A673 (cell line): ENCODE measurements around the gene SATB2.

Experiments
- CTCF ChIP-seq: fragments of 300-800, 200-600 bp; sonication (generic); conservative IDR thresholded peaks from 2 replicates; pipeline ENCODE4 v1.5.1; 2017; ENCODE audit warnings: low read depth, mild to moderate bottlenecking, antibody characterized with exemption, low read length, moderate library complexity, mixed read lengths
- EZH2 ChIP-seq: fragments of 200-600 bp; sonication (generic); IDR thresholded peaks from 2 replicates; pipeline ENCODE4 v1.6.1; 2017; ENCODE audit warnings: borderline replicate concordance, low read depth, mild to moderate bottlenecking, mixed read lengths, antibody characterized with exemption, low read length; ENCODE audit not compliant: poor library complexity, severe bottlenecking

- no peak for TF ChIP-seq CTCF
- no peak for TF ChIP-seq EZH2
Observed at GRCh38 chr2:199302851-199303250, 154.9 kb downstream of the SATB2 start.
